ENCODE data around the gene CIB2. TPM values are rescaled to one million over a fixed set of nuclear protein-coding genes. Genes with fewer than 3 reads are reported as not detected.

The CIB2 gene
- polyA plus RNA-seq, 2 of the 4 experiments (the other 2 are of a cell fraction) = 21.2 to 25.3 TPM

- POLR2A ChIA-PET = no interaction called here
- DNase-seq (ENCODE audit: low read depth in 1 of 2, low spot score in 1 of 2) = no peak
- TF ChIP-seq ZNF302 (CRISPR knock-in tag; IDR thresholded peaks at IDR 0.05) (no peak), CEBPB (IDR thresholded peaks at IDR 0.05) (no peak), TFCP2L1 (CRISPR knock-in tag; IDR thresholded peaks at IDR 0.05) (no peak), ESRRA (IDR thresholded peaks at IDR 0.05; ENCODE audit: borderline replicate concordance, low read length) (no peak), GATA3 (IDR thresholded peaks at IDR 0.05; ENCODE audit: borderline replicate concordance) (no peak), REST (IDR thresholded peaks at IDR 0.05) (no peak), EP300 (IDR thresholded peaks at IDR 0.05) (no peak), POLR2A (IDR thresholded peaks at IDR 0.05; ENCODE audit: low read length) (no peak), MAZ (IDR thresholded peaks at IDR 0.05; ENCODE audit: borderline replicate concordance, low read depth, low read length) (no peak), PHF8 (IDR thresholded peaks at IDR 0.05; ENCODE audit: borderline replicate concordance, low read depth) (no peak), ZC3H11A (IDR thresholded peaks at IDR 0.05) (no peak), NPAS2 (CRISPR knock-in tag; IDR thresholded peaks at IDR 0.05; ENCODE audit: borderline replicate concordance) (no peak), MYC (IDR thresholded peaks at IDR 0.05; ENCODE audit: borderline replicate concordance, low read length) (no peak)
- no peaks in the 10 kb centered on the region for H3K9me3 ChIP-seq
- peaks cover 20% of the 10 kb centered on the region for H3K4me1 ChIP-seq
- H3K4me2 ChIP-seq = peak overlapping the region; percentile 87
- ATAC-seq = peak; percentile 39 to 57
- FAIRE-seq = no peak
- 65% methylated on average over 17 of the region's 17 CpGs for WGBS (ENCODE audit: missing lambda C conversion rate)
- H3K27ac ChIP-seq = peak overlapping the region; percentile 81 to 91
- CTCF ChIA-PET = interaction anchor here (0.8 to 8.2 kb wide), 9 partner anchors 15 to 117 kb away, joined by 3 to 57 read pairs (median 4); no protein-coding TSS in a partner anchor
- H3K4me3 ChIP-seq = peak overlapping the region; percentile 83
These were observed 54.8 kb downstream of the CIB2 start for GRCh38 chr15:78076231-78077052.

- peak overlapping the region in 1 of 2 experiments; percentile 11; a peak in 1 of 6 replicates for H3K27ac ChIP-seq
- FAIRE-seq = no peak
- ChIA-PET CTCF (interaction anchor here (0.8 to 2.0 kb wide), 7 partner anchors 15 to 116 kb away, joined by 3 to 6 read pairs (median 4); no protein-coding TSS in a partner anchor), POLR2A (no interaction called here)
- peak; percentile 98 for TF ChIP-seq MAFK (IDR thresholded peaks at IDR 0.05; ENCODE audit: partially characterized antibody)
- TF ChIP-seq HES2 (IDR thresholded peaks at IDR 0.05) = no peak
- peak overlapping the region; percentile 87 for H3K4me2 ChIP-seq
- H3K9me3 ChIP-seq = no peaks in the 10 kb centered on the region
- peaks cover 20% of the 10 kb centered on the region for H3K4me1 ChIP-seq
- H3K4me3 ChIP-seq = no peak overlapping the region
- ATAC-seq = peak; percentile 37 to 42; a peak in 5 of 6 replicates
- DNase-seq (ENCODE audit: low read depth in 1 of 2, low spot score in 1 of 2) = peak in 1 of 2 experiments; percentile 38
- 27% methylated on average over 7 of the region's 7 CpGs for WGBS (ENCODE audit: missing lambda C conversion rate)
These were observed 55.6 kb downstream of the CIB2 start for GRCh38 chr15:78075490-78076230.

GRCh38 chr15:78073046-78073787 lies 58.0 kb downstream of the CIB2 start:
- FAIRE-seq (no peak), ATAC-seq (no peak), DNase-seq (ENCODE audit: low read depth in 1 of 2, low spot score in 1 of 2) (no peak)
- POLR2A ChIA-PET = no interaction called here
- no peaks in the 10 kb centered on the region for H3K9me3 ChIP-seq
- TF ChIP-seq E2F6 (IDR thresholded peaks at IDR 0.05; ENCODE audit: borderline replicate concordance, low read depth) (no peak), HOXB13 (CRISPR knock-in tag; IDR thresholded peaks at IDR 0.05; ENCODE audit: low read depth) (no peak), REST (IDR thresholded peaks at IDR 0.05) (no peak), BCL3 (IDR thresholded peaks at IDR 0.05) (no peak), ZC3H11A (IDR thresholded peaks at IDR 0.05) (no peak), RARB (CRISPR knock-in tag; IDR thresholded peaks at IDR 0.05) (no peak), JUNB (IDR thresholded peaks at IDR 0.05) (no peak)
- H3K27ac ChIP-seq = no peak overlapping the region
- H3K4me3 ChIP-seq = no peak overlapping the region
- CTCF ChIA-PET = interaction anchor here (0.7 to 5.8 kb wide), 7 partner anchors 8 to 168 kb away, joined by 3 to 32 read pairs (median 4); partner anchors contain the start of gene CIB2
- no peak overlapping the region for H3K4me2 ChIP-seq
- H3K4me1 ChIP-seq = peaks cover 43% of the 10 kb centered on the region
- WGBS (ENCODE audit: missing lambda C conversion rate) = 90% methylated on average over 5 of the region's 5 CpGs

Measured in A549 (cell line).